ENCODE data around the gene ANKLE2.
"Not testable (repeated sequence)": the region's sequence is repeated elsewhere in the genome, so short reads cannot be mapped to it uniquely, and the experiment has no call there.

Gene ANKLE2

GRCh38 chr12:132754160-132754932 is 7.3 kb downstream of the ANKLE2 start:
- Histone ChIP-seq H2AFZ (ENCODE audit: low read depth, low read length, severe bottlenecking) (no peak overlapping the region), H3K36me3 (ENCODE audit: low read length) (peaks cover 27% of the 10 kb centered on the region; the same call in 1 of the 2 replicates), H3K9me2 (replicated peaks; ENCODE audit: insufficient read depth, low read length) (no peaks in the 10 kb centered on the region), H3K27me3 (ENCODE audit: low read length) (no peaks in the 10 kb centered on the region), H3K79me2 (ENCODE audit: insufficient read depth, low read length) (peaks cover 86% of the 10 kb centered on the region), H3K4me3 (ENCODE audit: insufficient read depth, low read length, poor library complexity, severe bottlenecking) (no peak overlapping the region), H3K9me3 (ENCODE audit: insufficient read depth, low read length) (no peaks in the 10 kb centered on the region), H4K20me1 (ENCODE audit: low read depth, low read length) (peaks cover 18% of the 10 kb centered on the region; the same call in 1 of the 2 replicates), H3K9ac (ENCODE audit: low read length) (no peak overlapping the region), H3F3A (ENCODE audit: insufficient read depth) (no peaks in the 10 kb centered on the region; the same call in 1 of the 2 replicates), H3K27ac (ENCODE audit: low read depth, low read length) (no peak overlapping the region), H3K4me2 (ENCODE audit: low read depth, low read length, poor library complexity, severe bottlenecking) (no peak overlapping the region)
- no peak for TF ChIP-seq EZH2phosphoT487 (conservative IDR thresholded peaks at IDR 0.05; ENCODE audit: low read length)
- no peak for TF ChIP-seq CTCF (IDR thresholded peaks at IDR 0.05; ENCODE audit: insufficient read depth, low read length, poor library complexity, severe bottlenecking)

GRCh38 chr12:132753670-132754069 is 8.0 kb downstream of the ANKLE2 start:
- Histone ChIP-seq H3K36me3 (ENCODE audit: low read length) (peaks cover 27% of the 10 kb centered on the region; the same call in 1 of the 2 replicates), H4K20me1 (ENCODE audit: low read depth, low read length) (peaks cover 18% of the 10 kb centered on the region; the same call in 1 of the 2 replicates), H3K79me2 (ENCODE audit: insufficient read depth, low read length) (peaks cover 80% of the 10 kb centered on the region)
- H2AFZ ChIP-seq (ENCODE audit: low read depth, low read length, severe bottlenecking); H3K27me3 ChIP-seq (ENCODE audit: low read length); H3K9me2 ChIP-seq (replicated peaks; ENCODE audit: insufficient read depth, low read length); H3K9me3 ChIP-seq (ENCODE audit: insufficient read depth, low read length); H3K4me3 ChIP-seq (ENCODE audit: insufficient read depth, low read length, poor library complexity, severe bottlenecking); H3K4me2 ChIP-seq (ENCODE audit: low read depth, low read length, poor library complexity, severe bottlenecking); H3F3A ChIP-seq (ENCODE audit: insufficient read depth); H3K9ac ChIP-seq (ENCODE audit: low read length); H3K27ac ChIP-seq (ENCODE audit: low read depth, low read length): not testable (repeated sequence)

GRCh38 chr12:132748319-132748718 is 13.3 kb downstream of the ANKLE2 start:
- peaks cover 41% of the 10 kb centered on the region for H3K36me3 ChIP-seq (ENCODE audit: low read length)

More at GRCh38 chr12:132748319-132748718, 13.3 kb downstream of the ANKLE2 start:
- Histone ChIP-seq H3K79me2 (ENCODE audit: insufficient read depth, low read length) (peaks cover 65% of the 10 kb centered on the region), H3K27ac (ENCODE audit: low read depth, low read length) (no peak overlapping the region), H3K4me2 (ENCODE audit: low read depth, low read length, poor library complexity, severe bottlenecking) (no peak overlapping the region), H3K9me2 (replicated peaks; ENCODE audit: insufficient read depth, low read length) (no peaks in the 10 kb centered on the region), H3K9me3 (ENCODE audit: insufficient read depth, low read length) (no peaks in the 10 kb centered on the region), H3K9ac (ENCODE audit: low read length) (no peak overlapping the region), H2AFZ (ENCODE audit: low read depth, low read length, severe bottlenecking) (no peak overlapping the region), H4K20me1 (ENCODE audit: low read depth, low read length) (peaks cover 19% of the 10 kb centered on the region; the same call in 1 of the 2 replicates), H3K27me3 (ENCODE audit: low read length) (no peaks in the 10 kb centered on the region), H3K4me3 (ENCODE audit: insufficient read depth, low read length, poor library complexity, severe bottlenecking) (no peak overlapping the region), H3F3A (ENCODE audit: insufficient read depth) (0 out of 2 replicates have a peak, but pooled peaks cover 2% of the 10 kb centered on the region)
- no peak for TF ChIP-seq EZH2phosphoT487 (conservative IDR thresholded peaks at IDR 0.05; ENCODE audit: low read length)
- no peak for TF ChIP-seq CTCF (IDR thresholded peaks at IDR 0.05; ENCODE audit: insufficient read depth, low read length, poor library complexity, severe bottlenecking)

All from SU-DHL-6 (cell line).